ENCODE measurements around the gene CNTN2. TPM values are rescaled to one million over a fixed set of nuclear protein-coding genes. Genes with fewer than 3 reads are reported as not detected.

The CNTN2 gene
- total and polyA plus RNA-seq, 8 donors = 0.20 to 0.63 (median 0.37) TPM; not detected in 2

DNA sequence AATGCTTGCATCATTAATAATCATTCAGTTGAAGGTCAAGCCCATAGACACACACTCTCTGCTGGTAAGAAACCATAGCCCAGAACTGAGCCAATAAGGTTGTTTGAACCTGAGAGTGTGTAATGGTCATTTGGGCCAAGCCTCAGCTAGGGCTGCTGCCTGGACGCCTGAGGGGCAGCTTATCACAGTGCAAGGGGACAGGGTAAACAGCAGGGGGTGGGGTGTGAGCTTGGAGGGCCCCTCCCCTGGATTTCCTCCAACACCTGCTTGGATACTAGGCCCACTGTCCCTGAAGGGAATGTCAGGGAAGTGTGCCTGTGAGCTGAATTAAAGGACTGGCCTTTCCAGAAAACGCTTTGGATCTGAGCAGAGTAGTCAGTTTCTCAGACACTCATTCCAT lies 24.6 kb upstream of the CNTN2 start:
- ATAC-seq (no peak), DNase-seq (no peak)
- no peak overlapping the region for H3K27ac ChIP-seq
- no peaks in the 10 kb centered on the region for H3K36me3 ChIP-seq
- TF ChIP-seq, protein P1, sequence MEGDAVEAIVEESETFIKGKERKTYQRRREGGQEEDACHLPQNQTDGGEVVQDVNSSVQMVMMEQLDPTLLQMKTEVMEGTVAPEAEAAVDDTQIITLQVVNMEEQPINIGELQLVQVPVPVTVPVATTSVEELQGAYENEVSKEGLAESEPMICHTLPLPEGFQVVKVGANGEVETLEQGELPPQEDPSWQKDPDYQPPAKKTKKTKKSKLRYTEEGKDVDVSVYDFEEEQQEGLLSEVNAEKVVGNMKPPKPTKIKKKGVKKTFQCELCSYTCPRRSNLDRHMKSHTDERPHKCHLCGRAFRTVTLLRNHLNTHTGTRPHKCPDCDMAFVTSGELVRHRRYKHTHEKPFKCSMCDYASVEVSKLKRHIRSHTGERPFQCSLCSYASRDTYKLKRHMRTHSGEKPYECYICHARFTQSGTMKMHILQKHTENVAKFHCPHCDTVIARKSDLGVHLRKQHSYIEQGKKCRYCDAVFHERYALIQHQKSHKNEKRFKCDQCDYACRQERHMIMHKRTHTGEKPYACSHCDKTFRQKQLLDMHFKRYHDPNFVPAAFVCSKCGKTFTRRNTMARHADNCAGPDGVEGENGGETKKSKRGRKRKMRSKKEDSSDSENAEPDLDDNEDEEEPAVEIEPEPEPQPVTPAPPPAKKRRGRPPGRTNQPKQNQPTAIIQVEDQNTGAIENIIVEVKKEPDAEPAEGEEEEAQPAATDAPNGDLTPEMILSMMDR (IDR thresholded peaks at IDR 0.05) = no peak
- H3K27me3 ChIP-seq = no peaks in the 10 kb centered on the region
- intact Hi-C loops (cut with DNase I) = no loop called here
- no peak overlapping the region for H3K4me3 ChIP-seq
- no peaks in the 10 kb centered on the region for H3K9me3 ChIP-seq
- no peaks in the 10 kb centered on the region for H3K4me1 ChIP-seq

DNA sequence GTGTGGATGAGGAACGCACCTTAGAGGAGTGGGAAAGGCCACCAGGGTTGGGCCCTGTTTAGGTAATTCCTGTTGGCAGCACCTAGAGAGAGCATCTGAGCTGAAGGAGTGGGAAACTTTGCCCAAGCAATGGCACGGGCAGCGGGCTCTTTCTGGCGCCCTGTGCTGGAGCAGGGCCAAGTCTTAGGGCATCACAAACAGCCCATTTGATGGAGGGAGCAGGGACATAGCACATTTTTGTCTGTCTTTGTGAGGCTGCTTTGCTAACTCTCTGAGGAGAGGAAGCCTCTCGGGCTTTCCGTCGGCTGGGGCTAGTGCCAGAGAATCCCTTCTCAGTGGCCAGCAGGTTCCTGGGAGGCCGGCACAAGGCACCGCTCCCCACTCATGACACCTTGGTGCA lies 22.5 kb upstream of the CNTN2 start:
- Histone ChIP-seq H3K4me3 (no peak overlapping the region), H3K27me3 (no peaks in the 10 kb centered on the region), H3K27ac (no peak overlapping the region), H3K9me3 (no peaks in the 10 kb centered on the region), H3K36me3 (no peaks in the 10 kb centered on the region), H3K4me1 (no peaks in the 10 kb centered on the region)
- DNase-seq (no peak), ATAC-seq (no peak)
- intact Hi-C loops (cut with DNase I) = no loop called here
- TF ChIP-seq, protein P1 (IDR thresholded peaks at IDR 0.05) = no peak

DNA sequence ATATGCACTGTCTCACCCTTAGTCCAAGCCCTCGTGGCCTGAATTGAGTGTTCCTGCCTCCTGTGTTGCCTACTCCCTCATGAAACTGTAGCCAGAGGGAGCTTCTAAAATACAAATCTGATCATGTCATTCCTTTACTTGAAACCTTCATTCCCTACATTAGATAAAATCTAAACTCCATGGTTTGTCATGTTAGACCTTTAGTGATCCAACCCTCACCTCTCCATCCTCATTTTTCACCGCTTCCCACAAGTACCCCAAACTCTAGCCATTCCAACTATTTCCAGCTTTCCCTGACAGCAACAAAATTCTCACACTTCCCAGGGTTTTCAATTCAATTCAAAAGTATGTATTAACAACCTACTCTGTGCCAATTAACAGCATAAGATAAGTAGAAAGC lies 18.3 kb upstream of the CNTN2 start:
- Histone ChIP-seq H3K9me3 (no peaks in the 10 kb centered on the region), H3K4me3 (no peak overlapping the region), H3K4me1 (no peaks in the 10 kb centered on the region), H3K27ac (no peak overlapping the region), H3K36me3 (no peaks in the 10 kb centered on the region), H3K27me3 (peaks cover 0 to 8% of the 10 kb centered on the region in 2 donors)
- TF ChIP-seq, protein P1 (IDR thresholded peaks at IDR 0.05) = no peak
- no peak for ATAC-seq
- no peak for DNase-seq
- intact Hi-C loops (cut with DNase I) = no loop called here

DNA sequence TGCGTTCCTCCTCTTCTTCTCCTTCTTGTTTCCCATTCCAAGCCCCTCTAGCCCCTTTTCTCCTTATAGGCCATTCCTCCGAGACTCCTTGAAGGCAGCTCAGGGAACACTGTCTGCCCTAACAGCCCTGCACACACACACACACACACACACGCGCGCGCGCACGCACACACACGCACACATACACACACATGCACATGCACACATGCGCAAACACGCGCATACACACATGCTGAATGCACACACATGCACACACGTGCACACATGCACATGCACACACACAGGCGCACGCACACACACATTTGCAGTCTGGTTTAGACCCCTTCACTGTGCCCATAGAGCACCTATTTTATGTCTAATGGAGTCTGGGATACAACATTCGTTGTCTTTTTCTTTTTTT lies 17.8 kb upstream of the CNTN2 start:
- H3K9me3 ChIP-seq = no peaks in the 10 kb centered on the region
- H3K36me3 ChIP-seq = no peaks in the 10 kb centered on the region
- intact Hi-C loops (cut with DNase I) = no loop called here
- peaks cover 0 to 14% of the 10 kb centered on the region in 2 donors for H3K27me3 ChIP-seq
- no peaks in the 10 kb centered on the region for H3K4me1 ChIP-seq
- DNase-seq = no peak
- ATAC-seq = no peak
- no peak overlapping the region for H3K27ac ChIP-seq
- H3K4me3 ChIP-seq = no peak overlapping the region
- TF ChIP-seq, protein P1 (IDR thresholded peaks at IDR 0.05) = no peak

DNA sequence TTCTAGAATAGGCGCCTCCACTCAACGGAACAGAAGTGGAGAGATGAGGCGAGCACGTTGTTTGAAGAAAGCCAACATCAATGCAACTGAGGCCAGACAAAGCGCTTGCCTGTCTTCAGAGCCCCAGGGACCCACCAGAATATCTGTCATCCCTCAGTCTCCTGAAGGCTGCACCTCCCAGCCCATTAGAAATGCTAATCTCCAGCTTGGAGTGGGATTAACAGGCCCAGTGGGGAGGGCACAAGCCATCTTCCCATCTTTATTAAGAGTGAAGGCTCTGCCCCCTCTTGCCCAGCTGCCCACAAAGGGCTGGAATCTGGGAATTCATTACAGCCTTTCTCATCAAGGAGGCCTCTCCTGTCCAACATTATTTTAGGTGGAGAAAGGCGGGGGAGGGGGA lies 16.8 kb upstream of the CNTN2 start:
- Histone ChIP-seq H3K36me3 (no peaks in the 10 kb centered on the region), H3K27me3 (peaks cover 0 to 23% of the 10 kb centered on the region in 2 donors), H3K27ac (no peak overlapping the region), H3K4me3 (no peak overlapping the region), H3K4me1 (no peaks in the 10 kb centered on the region), H3K9me3 (no peaks in the 10 kb centered on the region)
- no peak for ATAC-seq
- TF ChIP-seq, protein P1 (IDR thresholded peaks at IDR 0.05) = no peak
- intact Hi-C loops (cut with DNase I) = no loop called here
- no peak for DNase-seq
